IPS-11a (cell line): ENCODE data around the gene ZNF454.

Experiments
- H3K4me3 ChIP-seq: one replicate; pipeline ENCODE4 v1.5.1; 2013; ENCODE audit warnings: low read depth, low read length, control low read depth

ZNF454 gene

GRCh38 chr5:178992291-178992895, 51.4 kb downstream of the ZNF454 start:
- no peak overlapping the region for H3K4me3 ChIP-seq

DNA sequence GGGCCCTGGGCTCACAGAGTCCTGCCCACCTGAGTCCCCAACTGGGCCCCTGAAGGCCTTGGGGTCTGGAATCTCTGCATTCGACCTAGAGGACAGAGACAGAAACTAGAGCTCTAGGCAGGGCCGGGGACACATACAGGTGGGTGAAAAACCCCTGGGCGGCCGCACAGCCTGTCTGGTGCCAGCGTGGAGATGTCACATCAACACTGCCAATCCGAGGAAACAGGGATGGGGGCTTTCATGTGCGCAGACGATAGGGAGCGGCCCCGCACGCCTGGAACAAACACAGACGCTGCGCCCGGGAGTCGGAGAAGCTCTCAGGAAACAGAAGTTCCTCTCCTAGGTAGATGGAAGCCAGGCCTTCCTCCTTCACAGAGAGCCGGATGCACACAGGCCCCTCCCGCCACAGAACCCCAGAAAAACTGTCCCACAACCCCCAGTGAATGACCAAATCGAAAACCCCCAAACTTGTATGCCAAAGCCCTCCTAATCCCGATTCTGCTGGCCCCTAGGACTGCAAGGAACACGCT, 52.3 kb downstream of the ZNF454 start:
- H3K4me3 ChIP-seq, result no peak overlapping the region

GRCh38 chr5:178993955-178994579, 53.1 kb downstream of the ZNF454 start:
- H3K4me3 ChIP-seq, result peak overlapping the region; percentile 20

GRCh38 chr5:178994580-178995340, 53.8 kb downstream of the ZNF454 start, which contains the start of gene GRM6:
GRM6 (minus strand) TSS chr5:178995320; CDS start chr5:178994944, 376 bp downstream.
- H3K4me3 ChIP-seq, result peak within 1 kb of the TSS; percentile 20

DNA sequence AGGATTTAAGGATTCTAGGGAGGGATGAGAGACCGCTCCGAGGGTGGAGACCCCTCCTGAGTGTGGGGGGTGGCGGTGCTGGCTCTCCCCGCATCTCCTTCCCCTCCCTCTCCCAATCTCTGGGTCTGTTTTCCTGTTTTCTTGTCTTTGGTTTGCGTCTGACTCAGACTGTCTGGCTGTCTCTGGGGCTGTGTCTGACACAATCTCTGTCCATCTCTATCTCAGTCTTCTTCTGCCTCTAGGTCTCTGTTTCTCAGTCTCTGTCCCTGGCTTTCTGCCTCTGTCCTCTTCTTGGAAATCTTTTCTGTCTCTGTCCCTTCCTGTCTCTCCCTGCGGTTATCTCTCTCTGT, 54.3 kb downstream of the ZNF454 start:
- no peak overlapping the region for H3K4me3 ChIP-seq

DNA sequence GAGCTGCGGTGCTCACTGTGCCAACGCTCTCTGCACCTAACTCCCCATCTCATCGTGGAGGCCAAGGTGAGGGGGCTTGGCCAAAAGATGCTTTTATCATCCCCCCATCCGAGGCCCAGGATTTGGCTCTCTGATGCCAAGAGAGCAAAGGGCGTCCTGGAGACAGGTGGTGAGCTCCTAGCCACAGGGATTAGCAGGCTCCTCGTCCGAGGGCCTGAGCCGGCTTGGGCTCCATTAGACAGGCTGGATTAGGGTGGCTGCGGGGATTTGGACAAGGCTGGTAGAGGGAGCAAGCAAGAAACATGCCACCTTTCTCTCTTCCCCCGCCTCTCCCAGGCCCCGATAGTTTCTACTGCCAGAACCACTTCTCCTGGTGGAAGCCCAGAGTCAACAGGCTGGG, 55.2 kb downstream of the ZNF454 start:
- no peak overlapping the region for H3K4me3 ChIP-seq

DNA sequence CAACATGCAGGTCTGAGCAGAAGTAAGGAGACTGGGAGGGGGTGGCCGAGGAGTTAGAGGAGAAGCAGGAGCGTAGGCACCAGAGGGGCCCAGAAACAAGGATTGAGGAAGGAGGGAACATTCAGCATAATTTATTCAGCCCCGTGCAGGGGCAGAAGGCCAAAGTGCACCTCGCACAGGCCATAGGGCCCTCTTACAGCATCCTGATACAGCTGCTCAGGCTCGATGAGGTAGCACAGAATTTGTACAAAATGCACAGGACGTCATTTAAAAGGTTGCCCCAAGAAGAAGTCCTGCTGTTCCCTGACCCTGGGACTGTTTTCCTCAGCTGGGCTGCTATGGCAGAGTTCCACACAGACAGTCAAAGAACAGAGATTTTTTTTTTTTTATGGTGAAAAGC, 56.2 kb downstream of the ZNF454 start:
- no peak overlapping the region for H3K4me3 ChIP-seq

- no peak overlapping the region for H3K4me3 ChIP-seq
These were observed 57.4 kb downstream of the ZNF454 start for GRCh38 chr5:178998441-178998840.

GRCh38 chr5:179006564-179006963, 65.6 kb downstream of the ZNF454 start:
- no peak overlapping the region for H3K4me3 ChIP-seq

GRCh38 chr5:179008667-179009066, 67.7 kb downstream of the ZNF454 start:
- H3K4me3 ChIP-seq, result no peak overlapping the region
